ENCODE data around the gene GPR152. TPM values are rescaled to one million over a fixed set of nuclear protein-coding genes. Genes with fewer than 3 reads are reported as not detected.

Gene GPR152
- total and polyA plus RNA-seq, 2 of the 8 experiments (the other 6 are each of a cell fraction or from before 2014, with no cell fraction given), result not detected

DNA sequence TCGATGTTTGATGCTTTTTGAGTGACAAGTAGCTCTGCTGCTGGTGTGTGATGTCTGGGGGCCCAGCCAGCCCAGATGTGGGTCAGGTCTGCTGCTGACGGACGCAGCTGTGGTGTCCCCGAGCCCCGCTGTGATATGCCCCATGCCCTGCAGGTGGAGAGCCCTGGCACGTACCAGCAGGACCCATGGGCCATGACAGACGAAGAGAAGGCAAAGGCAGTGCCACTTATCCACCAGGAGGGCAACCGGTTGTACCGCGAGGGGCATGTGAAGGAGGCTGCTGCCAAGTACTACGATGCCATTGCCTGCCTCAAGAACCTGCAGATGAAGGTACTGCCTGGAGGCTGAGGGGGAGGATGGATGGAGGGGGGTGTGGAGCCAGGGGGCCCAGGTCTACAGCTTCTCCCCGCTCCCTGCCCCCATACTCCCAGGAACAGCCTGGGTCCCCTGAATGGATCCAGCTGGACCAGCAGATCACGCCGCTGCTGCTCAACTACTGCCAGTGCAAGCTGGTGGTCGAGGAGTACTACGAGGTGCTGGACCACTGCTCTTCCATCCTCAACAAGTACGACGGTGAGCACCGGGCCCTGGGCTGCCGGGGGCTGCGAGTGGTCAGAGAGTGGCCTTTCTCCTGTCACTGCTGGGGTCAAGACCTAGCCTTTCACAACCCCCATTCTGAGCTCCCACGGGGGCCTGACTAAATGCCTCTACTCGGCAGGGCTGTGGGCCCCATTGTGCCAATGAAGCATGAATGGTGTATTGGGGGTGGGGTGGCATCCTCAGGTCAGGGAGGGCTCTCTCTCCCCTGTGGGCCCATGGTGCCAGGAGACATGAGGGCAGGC is 37.6 kb upstream of the GPR152 start:
- Histone ChIP-seq H3K23me2 (ENCODE audit: low read depth, low read length) (no peaks in the 10 kb centered on the region), H3K23ac (ENCODE audit: insufficient read length) (no peak overlapping the region), H3K27ac (ENCODE audit: low read depth, low read length) (no peak overlapping the region), H2BK15ac (ENCODE audit: low read length) (no peak overlapping the region), H3K18ac (ENCODE audit: extremely low read depth, low read length) (no peak overlapping the region), H2BK20ac (ENCODE audit: low read length) (no peak overlapping the region), H3K27me3 (replicated peaks in 1 of 4; ENCODE audit: control insufficient read depth in 3 of 4, extremely low read depth in 1 of 4, insufficient read depth in 3 of 4, low read length in 3 of 4) (no peaks in the 10 kb centered on the region), H4K5ac (ENCODE audit: insufficient read length, low read depth, low read length) (no peak overlapping the region), H4K91ac (replicated peaks; ENCODE audit: insufficient read length, low read length) (no peak overlapping the region), H3K14ac (ENCODE audit: insufficient read length) (no peak overlapping the region), H3K4me1 (replicated peaks in 1 of 4; ENCODE audit: control insufficient read depth in 3 of 4, insufficient read depth in 4 of 4, low read length in 3 of 4) (peaks cover 0 to 8% (median 0%) of the 10 kb centered on the region in 4 experiments; a peak in 2 of 7 replicates), H2AFZ (ENCODE audit: low read length) (no peak overlapping the region), H2BK12ac (ENCODE audit: low read depth, low read length) (no peak overlapping the region), H3K4me3 (ENCODE audit: extremely low read depth in 1 of 4, insufficient read depth in 2 of 4, low read depth in 3 of 4, low read length in 4 of 4) (no peak overlapping the region), H4K8ac (ENCODE audit: extremely low read depth, insufficient read depth, low read length) (no peak overlapping the region), H3K79me1 (ENCODE audit: low read depth, low read length) (no peaks in the 10 kb centered on the region), H3K36me3 (ENCODE audit: control insufficient read depth in 2 of 4, insufficient read depth in 4 of 4, low read length in 3 of 4) (peaks cover 2 to 21% (median 14%) of the 10 kb centered on the region in 4 experiments; a peak in 6 of 8 replicates), H3K9ac (replicated peaks in 1 of 4; ENCODE audit: extremely low read depth in 1 of 4, low read depth in 3 of 4, low read length in 3 of 4) (no peak overlapping the region), H3K4me2 (ENCODE audit: insufficient read depth in 1 of 2, low read depth in 2 of 2, low read length in 2 of 2) (no peak overlapping the region), H3K9me3 (ENCODE audit: insufficient read depth in 2 of 2, low read depth in 1 of 2, low read length in 1 of 2) (no peaks in the 10 kb centered on the region), H3K79me2 (ENCODE audit: control insufficient read depth in 1 of 2, insufficient read depth in 2 of 2, low read length in 2 of 2) (no peaks in the 10 kb centered on the region), H2AK5ac (ENCODE audit: low read depth, low read length) (no peak overlapping the region), H3K56ac (replicated peaks; ENCODE audit: insufficient read length, low read depth, low read length) (no peak overlapping the region), H2BK5ac (ENCODE audit: low read depth, low read length) (no peak overlapping the region), H4K20me1 (replicated peaks in 1 of 2; ENCODE audit: control insufficient read depth in 1 of 2, insufficient read depth in 2 of 2, low read length in 2 of 2) (peaks cover 0 to 15% of the 10 kb centered on the region in 2 experiments), H2BK120ac (replicated peaks; ENCODE audit: low read depth, low read length) (no peak overlapping the region), H3K4ac (replicated peaks; ENCODE audit: insufficient read length, low read depth, low read length) (no peak overlapping the region)
- FAIRE-seq (no peak), DNase-seq (ENCODE audit: low read depth in 1 of 2, low spot score in 2 of 2) (no peak)
- ChIA-PET CTCF (ENCODE audit: partially characterized antibody) (interaction anchor here (0.7 to 2.6 kb wide), 6 partner anchors 16 to 604 kb away, joined by 3 to 7 read pairs (median 3); no protein-coding TSS in a partner anchor), POLR2A (ENCODE audit: partially characterized antibody) (interaction anchor here (1.0 to 2.5 kb wide), 7 partner anchors 11 to 104 kb away, joined by 3 to 9 read pairs (median 3); partner anchors contain the start of genes PITPNM1, PTPRCAP and TMEM134)
- WGBS, 2 experiments (ENCODE audit: extremely low coverage in 1 of 2, insufficient coverage in 1 of 2, insufficient read length in 1 of 2, insufficient replicate concordance in 2 of 2, low coverage in 1 of 2, low lambda C conversion rate in 2 of 2, missing lambda C conversion rate in 1 of 2), result 90% methylated on average over 23 of the region's 23 CpGs; no CpG with 5 or more reads in 1 of the 2 experiments
- no peak for TF ChIP-seq JUND (IDR thresholded peaks at IDR 0.05; ENCODE audit: low read length)
- TF ChIP-seq POU5F1 (IDR thresholded peaks at IDR 0.05; ENCODE audit: low read depth, low read length), result no peak
- no peak for TF ChIP-seq ZNF274 (IDR thresholded peaks at IDR 0.05; ENCODE audit: borderline replicate concordance, extremely low read depth, low read length)
- no peak for TF ChIP-seq TCF12 (IDR thresholded peaks at IDR 0.05; ENCODE audit: low read depth, low read length)
- no peak for TF ChIP-seq TAF1 (IDR thresholded peaks at IDR 0.05; ENCODE audit: low read depth, low read length)
- TF ChIP-seq SUZ12 (IDR thresholded peaks at IDR 0.05; ENCODE audit: low read length), result no peak
- no peak for TF ChIP-seq KDM1A (IDR thresholded peaks at IDR 0.05; ENCODE audit: borderline replicate concordance, low read length)
- no peak for TF ChIP-seq POLR2A (IDR thresholded peaks at IDR 0.05; ENCODE audit: control extremely low read depth in 1 of 2, low read depth in 2 of 2, low read length in 2 of 2)
- no peak for TF ChIP-seq SIN3A (conservative IDR thresholded peaks at IDR 0.05 in 1 of 2, IDR thresholded peaks at IDR 0.05 in 1 of 2; ENCODE audit: low read depth in 1 of 2, low read length in 2 of 2)
- TF ChIP-seq ASH2L (IDR thresholded peaks at IDR 0.05; ENCODE audit: low read length), result no peak
- TF ChIP-seq RXRA (IDR thresholded peaks at IDR 0.05; ENCODE audit: insufficient read depth, low read depth, low read length), result no peak
- no peak for TF ChIP-seq EGR1 (IDR thresholded peaks at IDR 0.05; ENCODE audit: borderline replicate concordance, low read depth, low read length)

Measured in H1 (cell line).